ENCODE data around the gene SDS.
"Not testable (repeated sequence)": the region's sequence is repeated elsewhere in the genome, so short reads cannot be mapped to it uniquely, and the experiment has no call there.

SDS gene

GRCh38 chr12:113373969-113374368 lies 29.7 kb downstream of the SDS start:
- DNase-seq, result peak; percentile 30

DNA sequence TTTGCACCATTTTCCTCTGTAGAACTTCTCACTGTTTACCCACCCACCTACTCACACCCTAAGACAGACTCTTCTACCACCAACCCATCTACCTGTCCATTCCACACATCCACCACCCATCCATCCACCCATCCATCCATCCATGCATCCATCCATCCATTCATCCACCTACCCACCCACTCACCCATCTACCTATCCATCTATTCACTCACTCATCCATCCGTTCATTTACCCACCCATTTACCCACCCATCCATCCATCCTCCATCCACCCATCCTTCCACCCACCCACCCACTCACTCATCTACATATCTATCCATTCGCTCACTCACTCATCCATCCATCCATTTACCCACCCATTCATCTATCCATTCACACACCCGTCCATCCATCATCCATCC lies 30.2 kb downstream of the SDS start:
- no peak for DNase-seq

DNA sequence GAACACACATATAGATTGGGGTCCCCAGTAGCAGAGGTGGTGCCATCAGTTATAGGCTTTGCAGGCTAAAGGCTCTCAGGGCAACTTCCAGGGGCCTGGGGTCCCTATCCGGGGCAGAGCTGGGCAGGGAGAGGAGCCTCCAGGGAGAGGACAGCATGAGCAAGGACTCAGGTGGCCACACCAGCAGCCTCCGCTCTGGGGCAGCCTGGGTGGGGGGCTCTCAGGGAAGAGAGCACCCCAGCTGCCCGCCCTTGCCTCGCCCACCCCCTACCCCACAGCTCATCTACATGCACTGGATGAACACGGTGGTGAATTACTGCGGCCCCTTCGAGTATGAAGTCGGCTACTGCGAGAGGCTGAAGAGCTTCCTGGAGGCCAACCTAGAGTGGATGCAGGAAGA lies 31.3 kb downstream of the SDS start:
- no peak for DNase-seq

DNA sequence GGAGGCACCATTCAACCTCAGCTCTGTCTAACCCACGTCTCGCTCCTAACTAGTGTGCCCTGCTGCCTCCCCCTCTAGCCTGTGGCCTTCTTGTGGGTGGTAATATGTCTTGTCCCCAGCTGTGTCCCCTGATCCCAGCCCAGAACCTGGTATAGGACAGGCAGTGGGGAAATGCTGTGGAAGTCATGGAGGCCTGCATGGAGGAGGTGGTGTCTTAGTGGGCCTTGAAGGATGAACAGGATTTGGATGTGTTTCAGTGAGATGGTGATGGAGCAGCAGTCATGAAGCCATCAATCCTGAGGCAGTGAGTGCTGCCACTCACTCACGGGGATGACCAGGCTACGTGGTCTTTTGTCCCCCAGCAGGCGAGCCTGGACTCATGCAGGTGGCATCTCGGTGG lies 31.9 kb downstream of the SDS start:
- no peak for DNase-seq

DNA sequence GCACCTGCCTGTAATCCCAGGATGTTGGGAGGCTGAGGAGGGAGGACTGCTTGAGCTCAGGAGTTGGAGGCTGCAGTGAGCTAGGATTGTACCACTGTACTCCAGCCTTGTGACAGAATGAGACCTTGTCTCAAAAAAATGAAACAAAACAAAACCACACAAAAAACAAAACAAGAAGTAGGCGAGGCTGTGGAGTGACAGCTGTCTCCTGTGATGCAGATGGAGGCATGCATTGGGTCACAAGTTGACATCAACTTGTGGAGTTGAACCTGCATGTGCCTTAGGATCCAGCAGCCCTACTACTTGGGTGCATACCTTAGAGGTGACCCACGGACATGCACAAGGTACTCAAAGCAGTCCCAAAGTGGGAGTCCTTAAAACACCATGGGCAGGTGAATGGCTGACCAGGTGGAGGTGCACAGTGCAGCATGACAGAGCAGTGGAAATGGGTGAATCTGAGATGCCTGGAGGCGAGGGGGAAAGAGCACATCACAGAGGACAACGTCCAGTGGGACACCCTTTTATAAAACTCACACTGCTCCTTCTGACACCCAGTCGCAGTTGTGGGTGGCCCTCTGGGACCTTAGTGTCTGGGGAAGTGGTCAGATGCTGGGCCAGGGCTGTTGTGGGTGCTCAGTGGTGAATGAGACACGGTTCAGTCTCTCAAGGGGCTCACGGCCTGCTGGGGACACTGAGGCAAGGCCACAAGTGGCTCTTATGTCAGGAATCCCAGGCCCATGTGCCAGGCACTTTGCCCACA lies 32.6 kb downstream of the SDS start:
- no peak for DNase-seq

GRCh38 chr12:113369391-113369985 lies 34.2 kb downstream of the SDS start:
- DNase-seq, result no peak

- no peak for DNase-seq
Measured at GRCh38 chr12:113368331-113368730, 35.4 kb downstream of the SDS start.

DNA sequence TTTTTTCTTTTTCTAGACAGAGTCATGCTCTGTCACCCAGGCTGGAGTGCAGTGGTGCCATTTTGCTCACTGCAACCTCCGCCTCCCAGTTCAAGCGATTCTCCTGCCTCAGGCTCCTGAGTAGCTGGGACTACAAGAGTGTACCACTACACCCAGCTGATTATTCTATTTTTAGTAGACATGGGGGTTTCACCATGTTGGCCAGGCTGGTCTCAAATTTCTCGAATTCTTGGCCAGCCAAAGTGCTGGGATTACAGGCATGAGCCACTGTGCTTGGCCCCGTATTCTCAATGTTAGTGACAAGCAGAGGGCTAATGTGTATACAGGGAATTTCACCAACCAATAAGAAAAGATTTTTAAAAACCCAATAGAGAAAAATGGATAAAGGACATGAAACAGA lies 36.9 kb downstream of the SDS start:
- no peak for DNase-seq

DNA sequence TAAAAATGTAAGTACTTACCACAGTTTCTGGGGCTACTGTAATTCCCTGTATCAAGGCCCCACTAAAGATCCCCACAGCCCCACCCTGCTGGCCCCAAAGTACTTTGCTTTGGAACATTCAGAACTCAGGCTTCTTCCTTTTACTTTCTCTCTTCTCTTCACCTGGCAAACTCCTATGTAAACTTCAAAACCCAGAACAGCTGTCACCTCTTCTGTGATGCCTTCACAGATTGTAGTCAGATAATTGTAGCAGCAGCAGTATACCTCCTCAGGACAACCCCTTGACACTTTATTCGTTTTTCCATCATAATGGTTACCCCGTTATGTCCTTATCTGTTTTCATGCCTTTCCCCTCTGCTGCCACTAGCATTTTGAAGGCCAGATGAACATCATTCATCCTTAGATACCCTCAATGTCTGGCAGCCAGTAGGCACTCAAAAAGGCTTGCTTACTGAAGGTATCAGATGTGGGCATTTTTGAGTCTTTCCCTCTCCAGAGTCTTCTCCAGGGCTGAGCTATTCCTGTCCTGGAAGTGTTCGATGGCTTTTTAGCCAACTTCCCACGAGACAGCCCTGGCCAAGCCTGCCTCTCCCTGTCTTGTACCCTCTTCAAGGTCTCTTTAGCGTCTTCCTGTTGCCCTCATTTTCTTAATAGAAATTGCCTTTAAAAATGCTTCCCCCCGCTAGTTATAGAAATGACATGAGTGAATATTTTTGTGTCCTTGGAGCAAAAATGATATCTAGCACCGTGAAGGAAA lies 37.9 kb downstream of the SDS start:
- no peak for DNase-seq

GRCh38 chr12:113364698-113365097 lies 39.0 kb downstream of the SDS start:
- DNase-seq, result no peak

DNA sequence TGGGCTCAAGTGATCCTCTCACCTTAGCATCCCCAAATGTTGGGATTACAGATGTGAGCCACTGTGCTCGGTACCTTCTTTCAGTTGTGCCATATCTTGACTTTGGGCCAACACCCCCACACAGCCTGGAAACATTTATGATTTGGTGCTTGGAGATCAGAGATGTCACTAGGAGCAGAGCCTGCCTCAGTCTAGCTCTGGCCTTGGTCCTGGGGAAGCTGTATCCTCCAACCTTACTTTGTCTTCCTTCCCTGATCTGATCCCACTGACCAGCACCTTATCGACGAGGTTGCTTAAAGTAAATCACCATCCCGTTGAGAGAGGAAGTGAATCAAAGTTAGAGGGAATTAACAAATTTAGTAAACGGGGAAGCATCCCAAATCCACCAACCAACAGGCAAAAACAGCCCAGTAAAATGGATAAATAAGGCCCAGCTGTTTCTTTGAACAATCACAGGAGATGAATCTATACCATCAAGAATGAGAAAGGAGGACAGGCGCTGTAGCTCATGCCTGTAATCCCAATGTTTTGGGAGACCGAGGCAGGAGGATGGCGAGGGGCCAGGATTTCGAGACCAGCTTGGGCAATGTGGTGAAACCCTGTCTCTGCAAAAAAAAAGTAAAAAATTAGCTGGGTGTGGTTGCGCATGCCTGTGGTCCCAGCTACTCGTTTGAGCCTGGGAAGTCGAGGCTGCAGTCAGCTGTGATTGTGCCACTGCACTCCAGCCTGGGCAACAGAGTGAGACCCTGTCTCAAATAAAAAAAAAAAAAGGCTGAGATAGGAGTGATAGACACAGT lies 41.9 kb downstream of the SDS start:
- DNase-seq, result no peak

DNA sequence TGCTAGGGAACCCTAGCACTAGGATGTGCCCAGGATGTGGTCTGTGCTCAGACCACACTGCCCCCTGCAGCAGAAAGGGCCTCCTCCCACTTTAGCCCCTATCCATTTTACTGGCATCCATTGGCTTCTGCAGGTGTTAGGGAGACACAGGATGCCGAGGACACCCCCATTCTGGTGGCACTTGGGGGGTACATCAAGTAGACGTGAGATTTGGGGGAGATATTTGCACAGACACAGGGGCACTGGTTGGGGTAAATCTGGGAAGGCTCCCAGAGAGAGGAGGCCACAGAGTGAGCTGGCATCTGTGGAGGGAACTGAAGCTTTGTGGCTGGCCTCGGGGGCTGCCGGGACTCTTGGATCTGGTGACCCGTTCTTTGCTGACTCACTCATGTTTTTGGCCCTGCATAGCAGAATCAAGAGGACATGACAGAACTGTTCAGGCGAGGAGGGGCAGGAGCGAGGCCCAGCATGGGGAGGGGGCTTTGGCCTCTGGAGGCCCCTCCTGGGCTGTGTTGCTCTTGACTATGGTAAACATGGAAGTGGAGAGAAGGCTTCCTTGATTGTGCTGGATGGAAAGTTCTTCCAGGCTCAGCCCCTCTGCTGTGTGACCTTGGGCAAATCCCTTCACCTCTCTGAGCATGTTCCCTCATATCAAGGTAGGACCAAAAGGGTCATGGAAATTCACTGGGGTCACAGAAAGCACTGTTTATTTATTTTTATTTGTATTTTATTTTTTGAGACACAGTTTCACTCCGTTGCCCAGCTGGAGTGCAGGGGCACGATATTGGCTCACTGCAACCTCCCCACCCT lies 43.5 kb downstream of the SDS start:
- no peak for DNase-seq

DNA sequence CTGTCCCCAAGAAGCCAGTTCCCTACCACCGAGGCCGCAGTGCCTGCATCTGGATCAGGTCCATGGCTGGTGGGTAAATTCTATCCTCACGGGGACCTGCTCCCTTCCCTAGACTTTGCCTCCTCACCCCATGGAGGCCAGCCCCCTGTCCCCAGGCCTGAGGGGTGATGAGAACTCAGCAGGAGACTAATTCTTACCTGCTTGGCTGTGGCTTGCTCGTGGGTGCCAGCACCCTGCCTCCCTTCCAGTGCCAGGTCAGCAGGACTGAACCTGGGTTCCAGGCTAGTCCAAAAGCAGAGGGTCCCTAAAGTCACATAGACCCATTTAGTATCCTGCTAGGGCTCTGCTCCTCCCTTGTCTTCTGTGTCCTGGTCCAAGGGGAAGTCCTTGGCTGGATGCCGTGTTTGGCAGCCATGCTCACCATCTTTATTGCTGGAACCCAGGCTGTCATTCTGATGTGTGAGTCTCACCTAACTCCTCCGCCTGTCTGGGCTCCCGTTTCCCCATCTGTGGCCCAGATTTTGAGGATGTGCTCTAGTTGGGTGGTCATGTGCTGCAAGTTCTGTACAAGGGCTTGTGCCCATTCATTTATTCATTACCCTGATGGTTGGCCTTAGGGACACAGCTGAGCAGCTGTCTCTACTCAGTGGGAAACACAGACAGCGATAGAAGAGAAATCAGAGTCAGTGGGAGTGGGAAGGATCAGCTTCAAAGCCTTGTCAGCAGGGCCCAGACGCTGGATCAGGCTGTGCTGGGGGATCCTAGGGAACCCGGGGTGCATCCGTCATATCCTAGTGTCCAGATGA lies 44.4 kb downstream of the SDS start:
- DNase-seq, result no peak

- peak; percentile 86 for DNase-seq
Measured at GRCh38 chr12:113358381-113359132, 45.1 kb downstream of the SDS start, which contains the start of gene PLBD2. Gene PLBD2 (plus strand): TSS chr12:113358587. CDS start chr12:113358601, 14 bp downstream.

DNA sequence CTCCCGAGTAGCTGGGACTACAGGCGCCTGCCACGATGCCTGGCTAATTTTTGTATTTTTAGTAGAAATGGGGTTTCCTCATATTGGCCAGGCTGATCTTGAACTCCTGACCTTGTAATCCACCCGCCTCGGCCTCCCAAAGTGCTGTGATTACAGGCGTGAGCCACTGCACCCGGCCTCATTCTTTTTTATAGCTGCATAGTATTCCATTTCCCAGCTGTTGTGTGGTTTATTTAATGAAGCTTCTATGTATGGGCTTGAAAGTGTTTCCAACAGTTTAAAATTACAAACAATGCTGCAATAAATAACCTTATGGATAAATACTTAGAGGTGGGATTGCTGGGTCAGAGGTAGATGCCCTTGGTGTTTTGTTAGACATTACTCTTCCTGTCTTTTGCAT lies 49.5 kb downstream of the SDS start:
- not testable (repeated sequence) for DNase-seq

DNA sequence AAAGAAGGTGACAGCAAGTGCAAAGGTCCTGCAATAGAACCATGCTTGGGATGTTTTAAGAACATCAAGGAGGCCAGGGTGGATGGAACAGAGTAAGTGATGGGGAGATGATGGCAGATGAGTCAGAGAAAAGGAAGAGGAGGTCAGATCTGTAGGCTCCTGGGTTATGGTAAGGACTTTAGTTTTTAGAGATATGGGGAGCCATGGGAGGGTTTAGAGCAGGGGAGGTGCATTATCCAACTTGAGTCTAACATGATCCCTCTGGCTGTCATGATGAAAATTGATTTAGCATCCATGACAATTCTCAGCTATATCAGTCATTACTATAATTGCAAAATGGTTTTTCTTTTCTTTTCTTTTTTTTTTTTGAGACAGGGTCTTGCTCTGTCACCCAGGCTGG lies 52.6 kb downstream of the SDS start:
- DNase-seq, result no peak

DNA sequence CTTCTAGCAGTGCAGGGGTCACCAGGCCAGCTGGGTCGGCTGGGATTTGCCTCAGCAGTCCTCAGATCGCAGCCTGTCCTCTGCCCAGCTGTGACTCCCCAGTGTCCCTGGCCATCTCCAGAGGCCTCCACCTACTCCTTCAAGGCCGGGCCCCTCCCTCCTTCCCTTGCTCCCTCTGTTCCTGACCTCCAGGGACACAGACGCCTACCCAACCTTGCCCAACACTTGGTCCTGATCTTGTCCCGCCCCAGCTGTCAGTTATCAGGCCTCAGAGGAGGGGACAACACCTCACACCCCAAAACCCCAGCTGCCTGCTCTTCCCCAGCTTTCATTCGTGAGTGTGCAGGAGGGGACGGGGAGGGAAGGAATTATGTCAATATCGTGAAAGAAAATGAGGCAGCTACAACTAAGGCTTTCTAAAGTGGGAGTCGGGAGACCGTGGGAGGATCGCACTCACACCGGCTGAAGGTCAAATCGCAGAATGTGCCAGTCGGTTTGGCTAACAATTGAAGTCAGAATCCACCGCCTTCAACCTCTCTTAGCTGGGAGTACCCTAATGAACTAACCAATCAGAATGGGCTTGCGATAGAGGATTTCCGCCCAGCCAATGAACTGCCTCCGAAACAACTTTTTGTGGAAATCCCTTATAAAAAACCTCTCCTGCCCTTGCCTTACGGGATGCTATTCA lies 54.7 kb downstream of the SDS start:
- no peak for DNase-seq

DNA sequence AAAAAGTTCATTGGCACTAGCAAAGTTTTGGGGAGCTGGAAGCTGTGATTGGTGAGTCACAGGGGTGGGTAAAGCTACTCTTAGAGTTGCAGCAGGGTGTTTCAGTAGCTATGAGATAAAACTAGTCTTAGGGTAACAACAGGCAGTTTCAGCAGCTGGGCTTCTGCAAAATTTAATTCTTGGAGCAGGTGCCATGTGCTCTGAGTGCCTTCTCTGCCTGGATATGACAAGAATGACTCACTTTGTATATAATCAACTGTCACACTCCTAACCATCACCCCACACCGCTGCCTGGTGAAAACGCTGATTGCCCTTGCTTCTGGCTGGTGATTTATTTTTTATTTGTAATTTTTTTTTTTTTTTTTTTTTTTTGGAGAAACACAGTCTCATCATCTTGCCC lies 55.8 kb downstream of the SDS start:
- no peak for DNase-seq

DNA sequence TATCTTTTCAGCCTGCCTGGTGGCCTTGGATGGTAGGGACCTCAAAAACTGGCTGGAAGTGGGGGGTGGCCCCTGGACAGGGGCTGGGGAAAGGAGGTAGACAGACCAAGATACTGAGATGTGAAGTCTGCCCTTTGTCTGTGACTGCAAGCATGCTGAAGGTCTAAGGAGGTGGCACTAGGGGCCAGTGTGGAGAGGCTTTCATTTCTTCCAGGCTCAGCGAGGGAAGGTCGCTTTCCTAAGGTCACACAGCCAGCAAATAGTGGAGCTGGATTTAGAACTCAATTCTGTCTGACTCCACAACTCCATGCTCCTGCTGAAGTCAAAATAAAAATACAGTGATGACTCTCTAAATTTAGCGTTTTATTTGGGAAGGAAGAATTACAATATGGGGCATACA lies 56.6 kb downstream of the SDS start:
- DNase-seq, result no peak

GRCh38 chr12:113346353-113346752 lies 57.3 kb downstream of the SDS start:
- DNase-seq, result no peak
